K562 (cell line): Measurements from ENCODE around the gene CARD8. TPM values are rescaled to one million over a fixed set of nuclear protein-coding genes. Genes with fewer than 3 reads are reported as not detected.

Experiments
- AFF1 ChIP-seq, 2 experiments: fragments of 450-650 bp; IDR thresholded peaks; 2 replicates each; pipeline ENCODE4 v1.6.1; 2018; ENCODE audit warnings: mild to moderate bottlenecking in 2 of 2, low read depth in 1 of 2; ENCODE audit not compliant: partially characterized antibody in 2 of 2
- BRD9 ChIP-seq: fragments of 450-650 bp; IDR thresholded peaks from 2 replicates; pipeline ENCODE4 v1.6.1; 2018; ENCODE audit warnings: low read depth; ENCODE audit not compliant: partially characterized antibody
- CBFA2T2 ChIP-seq: fragments of 450-650 bp; conservative IDR thresholded peaks from 2 replicates; pipeline ENCODE4 v1.6.1; 2017; ENCODE audit warnings: mild to moderate bottlenecking
- CHD4 ChIP-seq: fragments of 200-600 bp; sonication (generic); IDR thresholded peaks from 3 replicates; pipeline ENCODE4 v1.6.1; 2012; ENCODE audit warnings: low read depth, mild to moderate bottlenecking, mixed read lengths, low read length, inconsistent platforms; ENCODE audit not compliant: insufficient read depth, insufficient replicate concordance, poor library complexity, severe bottlenecking
- CREB5 ChIP-seq: fragments of 250-450 bp; sonication (Bioruptor Pico); IDR thresholded peaks from 2 replicates; pipeline ENCODE4 v1.5.0; 2020; ENCODE audit warnings: mild to moderate bottlenecking
- FIP1L1 ChIP-seq: fragments of 200-400 bp; formaldehyde crosslinking; IDR thresholded peaks from 2 replicates; pipeline ENCODE4 v1.6.1; 2018; ENCODE audit warnings: mild to moderate bottlenecking, low read depth, low read length; ENCODE audit not compliant: poor library complexity, severe bottlenecking
- FOXO4 ChIP-seq: fragments of 450-650 bp; formaldehyde crosslinking; IDR thresholded peaks from 2 replicates; pipeline ENCODE4 v1.4.0; 2020; ENCODE audit warnings: mild to moderate bottlenecking, moderate library complexity
- GABPB2 ChIP-seq: fragments of 250-450 bp; sonication (Bioruptor Pico); conservative IDR thresholded peaks from 2 replicates; pipeline ENCODE4 v1.5.1; 2021; ENCODE audit warnings: mild to moderate bottlenecking
- KLF16 ChIP-seq: IDR thresholded peaks from 2 replicates; pipeline ENCODE4 v1.6.1; 2016; ENCODE audit warnings: antibody characterized with exemption
- POLR2G ChIP-seq: fragments of 200-400 bp; formaldehyde crosslinking; IDR thresholded peaks from 2 replicates; pipeline ENCODE4 v1.6.1; 2017; ENCODE audit warnings: low read depth, mild to moderate bottlenecking, antibody characterized with exemption, low read length, moderate library complexity
- RNF2 ChIP-seq: sonication (generic); IDR thresholded peaks from 2 replicates; pipeline ENCODE4 v1.6.1; 2016
- TARDBP ChIP-seq: fragments of 450-650 bp; IDR thresholded peaks from 2 replicates; pipeline ENCODE4 v1.6.1; 2016
- USF2 ChIP-seq: sonication (generic); formaldehyde crosslinking; IDR thresholded peaks from 2 replicates; pipeline ENCODE4 v1.5.0; 2020; ENCODE audit warnings: missing genetic modification reagents
- VEZF1 ChIP-seq: fragments of 200-800 bp; sonication (Bioruptor generic); IDR thresholded peaks from 2 replicates; pipeline ENCODE4 v1.6.1; 2017; ENCODE audit warnings: missing genetic modification characterization, missing compliant biosample characterization
- ZNF134 ChIP-seq: fragments of 250-450 bp; sonication (Bioruptor Pico); conservative IDR thresholded peaks from 2 replicates; pipeline ENCODE4 v1.4.0; 2020
- ZNF696 ChIP-seq: fragments of 250-450 bp; sonication (Bioruptor Pico); conservative IDR thresholded peaks from 2 replicates; pipeline ENCODE4 v1.4.0; 2020; ENCODE audit warnings: mild to moderate bottlenecking, moderate library complexity
- polyA plus RNA-seq, 8 experiments: library from polyadenylated mRNA; depleted of rRNA in 4 of 8; stranded (reverse) in 5 of 8; unstranded in 3 of 8; fragments of >200 nt; fragmentation: Nextera tagmentation in 2 of 8; fragmentation: Illumina TruSeq in 1 of 8; extraction: Ambion mirVana in 2 of 8; extraction: Trizol in 1 of 8; gene quantifications; 2 replicates each; pipeline versions ENCODE4 v1.2.1 to v1.2.3, GENCODE V29; 2011 to 2014; ENCODE audit warnings: inconsistent platforms in 1 of 8, missing spikeins in 1 of 8
- total RNA-seq, 7 experiments: library from RNA; depleted of rRNA in 6 of 7; stranded (reverse); fragments of >200 nt in 6 of 7; fragmentation: Illumina TruSeq in 2 of 7; extraction: Trizol in 2 of 7; gene quantifications; 2 replicates each; pipeline versions ENCODE4 v1.2.1 to v1.2.3, GENCODE V29; 2011 to 2021; ENCODE audit warnings: low replicate concordance in 1 of 7

The CARD8 gene
- total and polyA plus RNA-seq, 9 of the 15 experiments (the other 6 are each of a cell fraction or from before 2014, with no cell fraction given) = 11.5 to 26.4 (median 20.8) TPM

GRCh38 chr19:48203794-48204628 lies 51.7 kb downstream of the CARD8 start (continued):
- TF ChIP-seq FOXO4 (CRISPR knock-in tag) (0 out of 2 replicates have a peak, but pooled peaks have one; percentile 40), BRD9 (no peak), KLF16 (no peak), ZNF134 (no peak), CREB5 (CRISPR knock-in tag) (no peak), ZNF696 (no peak), VEZF1 (CRISPR knock-in tag) (peak; percentile 76), GABPB2 (CRISPR knock-in tag) (no peak), CHD4 (no peak), TARDBP (peak; percentile 63; the same call in 1 of the 2 replicates), AFF1 (IDR thresholded peaks at IDR 0.05; ENCODE audit: low read depth in 1 of 2, partially characterized antibody in 2 of 2) (peak in 1 of 2 experiments; percentile 72), FIP1L1 (peak; percentile 54), POLR2G (peak; percentile 89), USF2 (CRISPR knock-in tag) (no peak), RNF2 (no peak; the same call in 1 of the 2 replicates), CBFA2T2 (no peak)
